LNCaP clone FGC (cell line): Measurements from ENCODE around the gene GRIP2.
A peak's percentile ranks its signal among the peaks of the same experiment; 100 is the strongest.

Experiments used
- DNase-seq: peaks from one replicate; pipeline ENCODE4 v3.0.0-alpha.2; 2011; ENCODE audit warnings: low read depth
- H3K4me3 ChIP-seq: 2 replicates; pipeline ENCODE4 v1.5.1; 2011; ENCODE audit warnings: mild to moderate bottlenecking, low read depth, low read length, control low read depth
- CTCF ChIP-seq: IDR thresholded peaks from 2 replicates; pipeline ENCODE4 v1.5.1; 2012; ENCODE audit warnings: mild to moderate bottlenecking; ENCODE audit not compliant: control insufficient read depth, insufficient read depth; ENCODE audit errors: extremely low read depth

GRIP2 gene

GRCh38 chr3:14471016-14471415 is 69.1 kb downstream of the GRIP2 start:
- no peak for TF ChIP-seq CTCF
- no peak overlapping the region for H3K4me3 ChIP-seq
- DNase-seq, result no peak

GRCh38 chr3:14470461-14470860 is 69.7 kb downstream of the GRIP2 start:
- no peak for DNase-seq
- no peak overlapping the region for H3K4me3 ChIP-seq
- TF ChIP-seq CTCF, result no peak

- DNase-seq, result no peak
- H3K4me3 ChIP-seq, result no peak overlapping the region
- TF ChIP-seq CTCF, result no peak
Measured at GRCh38 chr3:14468621-14468981, 71.5 kb downstream of the GRIP2 start.

- no peak overlapping the region for H3K4me3 ChIP-seq
- no peak for DNase-seq
- peak; percentile 86 for TF ChIP-seq CTCF
Measured at GRCh38 chr3:14467814-14468620, 72.1 kb downstream of the GRIP2 start.

- TF ChIP-seq CTCF, result no peak
- DNase-seq, result no peak
- no peak overlapping the region for H3K4me3 ChIP-seq
Measured at GRCh38 chr3:14466179-14466903, 73.8 kb downstream of the GRIP2 start.

- H3K4me3 ChIP-seq, result no peak overlapping the region
- no peak for TF ChIP-seq CTCF
- no peak for DNase-seq
Measured at GRCh38 chr3:14465425-14465824, 74.7 kb downstream of the GRIP2 start.
